GM18517 (cell line): ENCODE data around the gene SKA3.
"Not testable (repeated sequence)": the region's sequence is repeated elsewhere in the genome, so short reads cannot be mapped to it uniquely, and the experiment has no call there.

Experiments used
- ATAC-seq: cut with Tn5 transposase; IDR thresholded peaks from one replicate; pipeline ENCODE4 v1.9.1; 2021; ENCODE audit warnings: mild to moderate bottlenecking, moderate library complexity; ENCODE audit not compliant: unreplicated experiment

The SKA3 gene

DNA sequence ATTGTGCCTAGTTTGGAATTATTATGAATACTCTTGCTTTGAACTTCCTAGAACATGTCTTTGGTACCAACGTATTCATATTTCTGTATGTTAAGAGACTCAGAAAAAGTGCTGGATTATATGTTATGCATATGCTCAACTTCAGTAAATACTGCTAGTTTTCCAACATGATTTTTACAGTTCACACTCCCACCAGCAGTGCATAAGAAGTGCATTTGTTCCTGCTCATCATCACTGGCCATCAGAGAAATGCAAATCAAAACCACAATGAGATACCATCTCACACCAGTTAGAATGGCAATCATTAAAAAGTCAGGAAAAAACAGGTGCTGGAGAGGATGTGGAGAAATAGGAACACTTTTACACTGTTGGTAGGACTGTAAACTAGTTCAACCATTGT is 2.6 kb downstream of the SKA3 start:
- not testable (repeated sequence) for ATAC-seq

DNA sequence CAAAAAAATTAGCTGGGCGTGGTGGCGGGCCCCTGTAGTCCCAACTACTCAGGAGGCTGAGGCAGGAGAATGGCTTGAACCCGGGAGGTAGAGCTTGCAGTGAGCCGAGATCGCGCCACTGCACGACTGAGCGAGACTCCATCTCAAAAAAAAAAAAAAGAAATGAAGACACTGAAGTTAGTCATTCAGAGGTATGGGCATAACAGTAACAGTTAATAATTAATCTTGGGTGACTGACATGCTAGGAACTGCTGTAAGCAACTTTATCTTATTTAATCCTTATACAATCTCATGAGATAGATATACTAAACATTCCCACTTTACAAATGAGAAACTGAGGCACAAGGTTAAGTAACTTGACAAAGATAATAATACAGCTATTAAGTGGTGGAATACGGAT is 4.9 kb downstream of the SKA3 start:
- no peak for ATAC-seq

DNA sequence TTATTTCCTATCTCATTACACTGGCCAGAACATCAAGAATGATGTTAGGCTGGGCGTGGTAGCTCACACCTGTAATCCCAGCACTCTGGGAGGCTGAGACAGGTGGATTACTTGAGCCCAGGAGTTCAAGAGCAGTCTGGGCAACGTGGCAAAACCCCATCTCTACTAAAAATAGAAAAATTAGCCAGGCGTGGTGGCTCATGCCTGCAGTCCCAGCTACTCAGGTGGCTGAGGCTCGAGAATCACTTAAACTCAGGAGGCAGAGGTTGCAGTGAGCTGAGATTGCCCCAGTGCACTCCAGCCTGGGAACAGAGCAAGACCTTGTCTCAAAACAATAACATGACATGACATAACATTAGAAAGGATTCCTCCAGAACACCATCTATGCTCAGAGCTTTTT is 10.7 kb downstream of the SKA3 start:
- ATAC-seq: not testable (repeated sequence)

DNA sequence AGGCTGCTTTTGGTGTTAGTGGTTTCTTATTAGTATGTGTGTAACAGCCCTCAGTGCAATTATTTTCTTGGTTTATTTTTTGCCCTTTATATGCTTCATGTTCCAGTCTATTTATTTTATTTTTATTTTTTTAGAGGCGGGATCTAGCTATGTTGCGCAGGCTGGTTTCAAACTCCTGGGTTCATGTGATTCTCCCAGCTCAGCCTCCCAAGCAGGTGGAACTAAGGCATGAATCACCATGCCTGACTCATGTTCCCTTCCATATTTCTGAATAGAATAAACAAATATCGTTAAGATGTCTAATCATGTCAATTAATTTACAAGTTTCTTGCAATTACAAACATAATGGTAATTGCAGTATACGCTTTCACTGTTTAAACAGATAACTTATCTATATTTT is 11.7 kb downstream of the SKA3 start:
- no peak for ATAC-seq

DNA sequence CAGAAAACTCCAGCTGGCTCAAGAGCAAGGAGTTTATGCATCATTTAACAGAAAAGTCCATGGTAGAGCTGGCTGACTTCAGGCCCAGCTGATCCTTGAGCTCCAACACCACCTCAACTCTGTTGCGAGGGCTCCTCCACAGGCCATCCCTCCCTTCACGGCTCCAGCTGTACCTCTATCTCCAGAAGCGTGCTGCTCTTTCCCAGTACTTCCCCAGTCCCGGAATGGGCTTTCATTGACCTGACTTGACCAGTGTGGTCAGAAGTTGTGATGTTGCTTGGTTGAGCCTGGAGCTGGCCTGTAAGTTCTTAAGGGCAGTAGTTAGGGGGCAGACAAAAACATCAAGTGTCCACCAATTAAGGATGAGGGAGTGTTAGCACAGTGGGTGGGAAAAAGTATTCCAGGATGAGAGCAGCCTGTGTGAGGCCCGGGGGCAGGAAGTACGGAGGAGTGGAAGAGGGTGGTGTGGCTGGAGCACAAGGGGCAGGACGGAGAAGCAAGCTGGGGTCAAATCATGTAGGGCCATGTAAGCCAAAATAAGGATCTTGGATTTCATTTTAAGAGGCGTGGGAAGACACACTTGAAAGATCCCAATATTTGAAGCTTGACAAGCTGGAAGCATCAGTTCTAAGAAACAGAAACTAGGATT is 24.0 kb downstream of the SKA3 start:
- ATAC-seq: no peak

DNA sequence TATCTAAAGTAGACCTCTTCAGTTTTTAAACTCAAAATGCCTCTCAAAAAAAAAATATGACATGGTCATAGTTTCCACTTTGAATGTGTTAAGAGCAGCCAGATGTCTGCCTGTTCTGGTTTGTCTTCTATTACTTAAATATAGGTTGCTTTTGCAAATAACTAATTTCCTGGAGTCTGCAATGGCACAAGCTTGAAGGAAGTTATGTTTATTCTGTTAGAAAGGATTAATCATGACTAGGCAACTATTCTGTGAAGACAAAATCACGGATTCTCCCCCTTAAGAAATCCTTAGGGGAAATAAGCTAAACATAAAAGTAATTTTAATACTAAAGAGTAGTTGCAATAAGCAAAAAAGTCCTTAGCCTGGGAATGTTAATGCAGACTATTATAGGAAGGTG is 26.3 kb downstream of the SKA3 start:
- ATAC-seq: no peak

DNA sequence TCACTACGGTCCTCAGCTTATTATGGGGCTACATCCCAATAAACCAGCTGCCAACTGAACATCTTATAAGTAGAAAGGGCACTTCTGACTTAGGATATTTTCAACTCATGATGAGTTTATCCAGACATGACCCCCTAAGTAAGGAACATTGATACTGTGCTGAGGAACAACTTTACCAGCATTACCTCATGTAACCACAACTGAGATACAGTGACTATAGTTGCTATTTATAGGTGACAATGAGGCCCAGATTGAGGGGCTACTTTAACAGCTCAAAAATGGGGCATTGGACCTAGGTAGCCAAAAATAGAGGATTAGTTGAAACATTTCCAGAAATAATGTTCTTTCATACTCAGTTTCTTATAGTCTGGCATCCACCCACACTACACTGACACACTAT is 26.8 kb downstream of the SKA3 start:
- no peak for ATAC-seq

DNA sequence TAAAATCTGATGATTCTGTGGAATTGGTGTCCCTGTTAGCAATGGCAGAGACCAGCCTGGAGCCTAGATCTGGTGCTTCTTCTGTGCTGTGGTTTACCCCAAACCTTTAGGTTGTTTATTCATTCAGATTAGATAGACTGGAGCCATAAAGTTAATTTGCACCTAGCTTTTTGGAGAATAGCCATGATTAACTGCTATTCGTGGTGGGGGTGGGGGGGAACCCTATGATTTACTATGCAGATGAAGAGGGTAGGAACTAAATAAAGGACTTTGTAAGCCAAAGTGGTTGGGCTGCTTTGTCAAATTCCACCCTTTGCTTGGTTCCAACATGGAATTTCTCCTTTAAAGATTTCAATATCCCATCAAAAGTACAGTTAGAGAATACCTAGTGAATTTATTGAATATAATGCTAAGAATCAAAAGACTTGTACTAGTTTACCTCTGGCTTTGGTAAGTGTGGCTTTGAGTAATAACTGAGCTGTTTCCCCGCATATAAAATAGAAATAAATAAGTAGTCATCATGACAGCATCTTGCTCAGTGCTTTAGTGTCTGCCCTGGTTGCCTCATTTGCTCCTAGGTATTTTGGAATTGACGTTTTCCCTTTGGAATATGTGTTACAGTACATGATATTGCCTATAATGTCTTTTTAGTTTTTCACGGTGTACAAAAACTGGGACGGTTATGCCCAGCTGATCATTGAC is 27.6 kb downstream of the SKA3 start:
- ATAC-seq: no peak

DNA sequence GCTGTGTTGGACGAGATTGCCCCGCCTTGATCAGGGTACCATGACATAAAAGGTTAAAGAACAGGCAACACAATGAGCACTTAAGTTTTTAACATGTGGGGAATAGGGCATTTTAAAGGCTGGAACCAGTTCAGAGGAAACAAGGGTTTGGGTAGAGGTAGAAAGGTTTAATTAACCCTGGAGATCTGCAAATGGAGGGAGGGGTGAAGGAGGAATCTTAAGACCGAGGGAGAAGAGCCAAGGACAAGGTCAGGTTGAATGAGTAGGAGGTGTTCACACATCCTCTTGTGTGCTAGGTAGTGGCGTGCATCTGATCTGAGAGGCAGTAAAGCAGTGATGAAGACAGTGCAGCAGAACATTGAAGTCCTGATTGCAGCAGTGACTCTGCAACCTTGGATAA is 28.5 kb downstream of the SKA3 start:
- ATAC-seq: no peak

DNA sequence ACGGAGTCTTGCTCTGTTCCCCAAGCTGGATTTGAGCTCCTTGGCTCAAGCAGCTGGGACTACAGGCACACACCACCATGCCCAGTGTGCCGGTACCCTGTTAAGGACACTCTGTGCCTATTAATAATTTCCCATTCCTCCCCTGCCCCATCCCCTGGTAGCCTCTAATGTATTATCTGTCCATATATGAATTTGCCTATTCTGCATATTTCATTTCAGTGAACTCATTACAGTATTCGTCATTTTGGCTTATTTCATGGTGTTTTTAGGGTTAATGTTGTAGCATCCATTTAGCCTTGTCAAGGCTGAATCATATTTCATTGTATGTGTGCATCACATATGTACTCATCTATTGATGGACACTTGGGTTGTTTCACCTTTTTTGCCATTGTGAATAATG is 33.6 kb downstream of the SKA3 start:
- ATAC-seq: no peak

DNA sequence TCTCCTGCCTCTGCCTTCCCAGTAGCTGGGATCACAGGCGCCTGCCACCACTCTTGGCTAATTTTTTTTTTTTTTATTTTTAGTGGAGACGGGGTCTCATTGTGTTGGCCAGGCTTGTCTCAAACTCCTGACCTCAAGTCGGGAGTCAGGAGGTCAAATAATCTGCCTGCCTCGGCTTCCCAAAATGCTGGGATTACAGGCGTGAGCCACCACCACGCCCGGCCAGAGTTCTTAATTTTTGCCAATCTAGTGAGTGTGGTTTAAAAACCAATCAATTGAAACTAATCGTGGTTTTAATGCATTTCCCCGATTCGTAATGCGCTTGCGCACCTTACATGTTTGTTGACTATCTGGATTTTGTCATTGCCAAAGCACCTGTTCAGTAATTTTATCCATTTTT is 37.0 kb downstream of the SKA3 start:
- ATAC-seq: no peak

DNA sequence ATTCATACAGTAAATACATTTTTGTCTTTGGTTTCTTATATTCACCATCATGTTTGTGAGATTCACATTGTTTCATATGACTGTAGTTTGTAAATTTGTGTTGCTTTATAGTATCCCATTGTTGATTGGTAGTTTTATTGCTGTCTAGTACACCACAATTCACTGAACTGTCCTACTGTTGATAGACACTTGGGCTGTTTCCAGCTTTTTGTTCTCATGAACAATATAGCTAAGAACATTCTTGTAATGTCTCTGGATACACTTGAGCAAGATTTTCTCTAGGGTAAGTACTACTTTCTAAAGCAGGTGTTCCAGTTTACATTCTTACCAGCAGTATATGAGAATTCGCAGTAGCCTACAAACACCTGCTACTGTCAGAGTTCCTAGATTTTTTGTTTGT is 37.8 kb downstream of the SKA3 start:
- ATAC-seq: no peak

DNA sequence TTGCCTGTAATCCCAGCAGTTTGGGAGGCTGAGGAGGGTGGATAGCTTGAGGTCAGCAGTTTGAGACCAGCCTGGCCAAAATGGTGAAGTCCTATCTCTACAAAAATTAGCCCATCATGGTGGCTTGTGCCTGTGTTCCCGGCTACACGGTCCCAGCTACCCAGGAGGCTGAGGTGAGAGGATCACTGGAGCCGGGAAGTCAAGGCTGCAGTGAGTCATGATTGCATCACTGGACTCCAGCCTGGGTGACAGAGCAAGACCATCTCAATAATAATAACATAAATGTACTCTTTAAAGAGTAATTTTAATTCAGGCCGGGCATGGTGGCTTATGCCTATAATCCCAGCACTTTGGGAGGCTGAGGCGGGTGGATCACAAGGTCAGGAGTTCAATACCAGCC is 38.7 kb downstream of the SKA3 start:
- ATAC-seq: no peak

DNA sequence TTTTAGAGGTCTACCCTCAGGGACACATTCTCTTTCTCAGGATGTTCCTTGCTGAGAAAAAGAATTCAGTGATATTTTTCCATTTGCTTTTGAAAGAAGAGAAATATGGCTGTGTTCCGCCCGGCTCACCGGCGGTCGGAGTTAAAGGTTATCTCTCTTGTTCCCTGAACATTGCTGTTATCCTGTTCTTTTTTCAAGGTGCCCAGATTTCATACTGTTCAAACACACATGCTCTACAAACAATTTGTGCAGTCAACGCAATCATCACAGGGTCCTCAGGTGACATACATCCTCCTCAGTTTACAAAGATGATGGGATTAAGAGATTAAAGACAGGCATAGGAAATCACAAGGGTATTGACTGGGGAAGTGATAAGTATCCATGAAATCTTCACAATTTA is 40.5 kb downstream of the SKA3 start:
- ATAC-seq: not testable (repeated sequence)

DNA sequence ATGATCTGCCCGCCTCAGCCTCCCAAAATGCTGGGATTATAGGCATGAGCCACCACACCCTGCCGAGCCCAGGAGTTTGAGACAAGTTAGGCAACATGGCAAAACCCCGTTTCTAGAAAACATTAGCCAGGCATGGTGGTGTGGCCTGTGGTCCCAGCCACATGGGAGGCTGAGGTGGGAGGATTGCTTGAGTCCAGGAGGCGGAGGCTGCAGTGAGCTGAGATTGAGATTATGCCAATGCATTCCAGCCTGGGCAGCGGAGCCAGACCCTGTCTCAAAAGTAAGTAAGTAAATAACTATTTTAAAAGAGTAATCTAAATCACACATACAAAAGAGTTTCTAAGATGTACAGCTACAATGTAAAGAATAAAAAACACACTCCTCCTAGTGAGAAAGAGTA is 41.9 kb downstream of the SKA3 start:
- ATAC-seq: no peak

DNA sequence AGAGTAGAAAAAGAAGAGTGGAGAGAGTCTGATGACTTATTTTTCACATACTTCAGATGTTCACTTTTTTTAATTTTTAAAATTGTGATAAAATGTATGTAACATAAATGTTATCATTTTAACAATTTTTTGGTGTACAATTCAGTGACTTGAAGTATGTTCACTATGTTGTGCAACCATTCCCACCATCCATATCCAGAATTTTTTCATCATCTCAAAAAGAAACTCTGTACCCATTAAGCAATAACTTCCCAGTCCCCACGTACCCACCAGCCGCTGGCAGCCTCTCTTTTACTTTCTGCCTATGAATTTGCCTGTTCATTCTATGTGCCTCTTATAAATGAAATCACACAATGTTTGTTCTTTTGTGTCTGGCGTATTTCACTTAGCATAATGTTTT is 43.3 kb downstream of the SKA3 start:
- no peak for ATAC-seq

DNA sequence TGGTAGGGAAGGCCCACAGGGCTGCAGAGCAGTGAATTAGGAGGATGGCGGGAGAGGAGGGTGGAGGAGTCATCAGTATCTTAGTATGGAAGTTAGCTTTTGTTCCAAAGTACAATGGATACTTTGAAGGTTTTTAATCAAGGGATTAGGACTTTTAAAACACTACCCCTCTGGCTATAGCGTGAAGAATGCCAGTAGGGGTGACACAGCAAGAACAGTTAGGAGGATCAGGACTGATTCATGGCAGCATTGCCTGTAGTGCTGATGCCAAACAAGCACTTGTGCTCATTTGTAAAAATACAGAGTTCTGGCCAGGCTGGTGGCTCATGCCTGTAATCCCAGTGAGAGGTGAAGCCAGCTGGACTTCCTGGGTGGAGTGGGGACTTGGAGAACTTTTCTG is 46.2 kb downstream of the SKA3 start:
- no peak for ATAC-seq

DNA sequence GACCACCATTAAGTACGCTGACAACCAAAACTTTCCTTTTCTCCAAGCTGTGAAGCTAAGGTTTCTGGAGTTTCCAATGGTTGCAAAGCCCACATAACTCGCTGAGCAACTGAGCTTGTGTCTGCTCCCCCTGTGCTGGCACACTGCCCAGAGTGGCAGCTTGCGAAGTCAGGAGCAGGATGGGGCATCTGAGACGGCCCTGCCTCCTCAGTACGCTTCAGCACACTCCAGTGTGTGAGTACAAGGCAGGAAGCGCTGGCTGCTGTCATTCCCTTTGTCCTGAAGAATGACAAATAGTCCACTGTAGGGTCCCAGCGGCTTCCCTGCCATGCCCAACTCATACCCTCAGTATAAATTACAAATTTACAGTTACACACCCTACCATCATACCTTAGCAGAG is 51.5 kb downstream of the SKA3 start:
- no peak for ATAC-seq

DNA sequence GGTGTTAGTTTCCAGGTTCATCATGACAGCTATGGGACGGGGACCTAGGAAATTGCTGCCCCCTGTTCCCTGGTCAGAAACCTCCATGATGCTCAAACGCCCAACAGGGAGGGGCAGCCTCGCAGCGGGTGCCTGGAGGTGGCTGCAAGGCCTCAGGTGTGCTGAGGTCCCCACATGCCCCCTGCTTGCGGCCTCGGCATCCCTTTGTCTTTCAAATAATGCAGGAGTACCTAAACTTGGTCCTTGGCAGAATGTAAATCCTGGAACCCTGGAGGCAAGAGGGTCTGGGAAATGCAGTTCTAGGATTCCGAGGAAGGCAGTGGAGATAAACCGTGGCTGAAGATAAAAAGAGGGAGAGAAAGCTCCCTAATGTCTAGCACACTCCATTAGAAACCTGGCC is 52.4 kb downstream of the SKA3 start:
- ATAC-seq: no peak

DNA sequence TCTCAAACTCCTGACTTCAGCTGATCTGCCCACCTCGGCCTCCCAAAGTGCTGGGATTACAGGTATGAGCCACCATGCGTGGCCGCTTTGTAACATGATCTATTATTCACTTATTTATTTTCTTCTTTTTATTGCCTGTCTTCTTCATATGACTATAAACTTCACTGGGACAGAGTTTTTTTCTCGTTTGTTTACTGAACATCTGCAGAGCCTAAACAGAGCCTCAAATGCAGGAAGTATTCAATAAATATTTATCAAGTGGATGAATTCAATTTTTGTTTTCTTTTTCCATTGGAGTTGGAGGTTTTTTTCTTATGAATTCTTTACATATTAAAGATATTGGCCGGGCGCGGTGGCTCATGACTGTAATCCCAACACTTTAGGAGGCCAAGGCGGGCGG is 54.7 kb downstream of the SKA3 start:
- no peak for ATAC-seq

DNA sequence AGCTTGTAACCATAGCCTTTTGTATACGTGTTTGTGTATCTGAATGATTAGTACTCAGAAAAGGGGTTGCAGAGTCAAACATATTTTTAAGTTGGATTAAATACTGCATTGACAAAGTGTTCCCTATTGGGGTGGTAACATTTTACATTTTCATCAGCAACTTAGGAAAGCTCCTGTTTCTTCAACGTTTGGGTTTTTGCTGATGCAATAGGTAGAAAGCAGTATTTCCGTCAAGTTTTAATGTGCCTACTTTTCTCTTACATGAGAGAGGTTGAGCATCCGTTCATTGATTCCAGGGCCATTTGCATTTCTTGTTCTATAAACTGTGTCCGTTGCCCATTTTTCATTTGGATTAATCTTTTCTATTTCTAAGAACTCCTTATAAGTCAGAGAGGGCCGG is 56.2 kb downstream of the SKA3 start:
- ATAC-seq: no peak

DNA sequence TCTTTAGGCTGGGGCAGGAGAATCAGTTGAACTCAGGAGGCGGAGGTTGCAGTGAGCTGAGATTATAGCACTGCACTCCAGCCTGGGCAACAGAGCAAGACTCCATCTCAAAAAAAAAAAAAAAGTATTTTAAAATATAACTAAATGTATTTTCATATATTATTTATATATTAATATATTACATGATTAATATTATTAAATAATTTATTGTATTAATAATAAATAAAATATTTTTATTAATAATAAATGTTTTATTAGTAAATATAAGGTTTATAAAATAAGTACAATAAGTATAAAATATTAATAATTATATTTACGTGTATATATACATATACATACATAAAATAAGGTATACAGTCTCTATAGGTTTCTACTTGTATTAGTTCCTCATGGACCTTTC is 56.8 kb downstream of the SKA3 start:
- ATAC-seq: no peak

DNA sequence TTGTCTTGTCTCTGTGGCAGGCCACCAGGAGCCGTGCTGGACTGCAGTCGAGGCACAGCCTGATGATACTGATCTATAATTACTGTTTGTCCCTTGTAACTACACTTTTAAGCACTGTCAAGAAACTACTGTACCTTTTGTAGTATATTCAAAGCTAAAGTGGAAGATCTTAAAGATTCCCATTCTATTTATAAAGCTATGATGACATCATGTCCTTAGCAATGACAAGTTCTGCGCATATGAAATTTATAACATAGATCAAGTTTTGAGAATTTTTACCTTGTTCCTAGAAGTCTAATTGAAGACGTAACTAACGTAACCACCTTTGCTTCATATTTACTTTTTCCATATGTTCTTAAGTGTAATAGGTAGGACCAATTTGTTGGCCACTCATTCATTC is 58.2 kb downstream of the SKA3 start:
- no peak for ATAC-seq
